SH-SY5Y (cell line): ENCODE results near the gene GABRG3.

Experiments used
- GATA2 ChIP-seq: IDR thresholded peaks from 2 replicates; pipeline ENCODE4 v1.6.1; 2011; ENCODE audit warnings: mild to moderate bottlenecking, low read depth, low read length
- GATA3 ChIP-seq: IDR thresholded peaks from 2 replicates; pipeline ENCODE4 v1.6.1; 2011; ENCODE audit warnings: low read depth, mild to moderate bottlenecking, low read length, moderate library complexity

The GABRG3 gene

DNA sequence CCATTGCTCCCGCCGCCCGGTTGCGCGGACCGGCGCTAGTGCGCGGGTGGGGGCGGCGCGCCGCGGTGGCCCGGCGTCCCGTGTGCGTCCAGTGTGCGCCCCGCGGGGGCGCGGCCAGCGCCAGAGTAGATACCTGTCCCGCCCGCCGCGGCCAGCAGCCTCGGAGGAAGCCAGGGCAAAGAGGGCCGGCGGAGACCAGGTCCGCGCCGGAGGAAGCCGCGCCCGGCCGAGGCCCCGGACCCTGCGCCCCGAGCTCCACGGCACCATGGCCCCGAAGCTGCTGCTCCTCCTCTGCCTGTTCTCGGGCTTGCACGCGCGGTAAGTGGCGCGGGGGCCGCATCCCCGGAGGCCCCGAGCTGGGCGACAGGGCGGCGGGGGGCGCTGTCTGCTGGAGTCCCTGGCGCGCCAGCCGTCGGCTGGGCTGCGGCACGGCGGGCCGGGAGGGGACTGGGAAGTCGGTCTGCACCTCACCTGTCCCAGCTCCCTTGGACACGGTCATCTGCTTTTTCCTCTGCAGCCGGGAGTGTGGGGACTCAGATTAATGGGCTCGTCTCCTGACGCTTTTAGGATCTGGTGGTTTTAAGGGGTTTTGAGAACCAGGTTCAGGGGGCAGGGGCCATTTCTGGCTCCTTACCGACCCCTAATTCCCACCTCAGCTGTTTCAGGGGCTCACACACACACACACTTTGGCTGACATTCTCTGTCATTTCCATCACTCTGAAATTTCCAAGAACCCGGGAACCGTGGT lies 464 bp downstream of the GABRG3 start:
- TF ChIP-seq GATA3 = no peak
- no peak for TF ChIP-seq GATA2

DNA sequence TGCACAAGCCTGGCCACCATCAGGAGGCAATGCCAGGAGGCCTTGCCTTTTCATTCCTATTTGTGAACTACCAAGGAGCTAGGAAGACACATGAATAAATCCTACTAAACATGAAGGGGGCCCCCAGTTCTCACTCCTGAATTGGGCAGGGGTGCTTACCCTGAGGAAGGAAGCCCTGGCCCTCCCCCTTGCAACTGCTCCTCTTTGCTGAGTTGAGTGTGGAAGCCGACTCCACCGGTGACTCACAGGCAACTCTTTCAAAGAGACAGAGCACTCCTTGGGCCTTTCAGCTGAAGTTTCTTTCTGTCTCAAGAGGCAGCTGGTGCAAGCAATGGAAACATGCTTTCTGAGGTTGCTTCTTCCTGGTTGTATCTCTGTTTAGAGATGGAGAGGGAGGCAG lies 1.7 kb downstream of the GABRG3 start:
- TF ChIP-seq GATA2 (no peak), GATA3 (no peak)

DNA sequence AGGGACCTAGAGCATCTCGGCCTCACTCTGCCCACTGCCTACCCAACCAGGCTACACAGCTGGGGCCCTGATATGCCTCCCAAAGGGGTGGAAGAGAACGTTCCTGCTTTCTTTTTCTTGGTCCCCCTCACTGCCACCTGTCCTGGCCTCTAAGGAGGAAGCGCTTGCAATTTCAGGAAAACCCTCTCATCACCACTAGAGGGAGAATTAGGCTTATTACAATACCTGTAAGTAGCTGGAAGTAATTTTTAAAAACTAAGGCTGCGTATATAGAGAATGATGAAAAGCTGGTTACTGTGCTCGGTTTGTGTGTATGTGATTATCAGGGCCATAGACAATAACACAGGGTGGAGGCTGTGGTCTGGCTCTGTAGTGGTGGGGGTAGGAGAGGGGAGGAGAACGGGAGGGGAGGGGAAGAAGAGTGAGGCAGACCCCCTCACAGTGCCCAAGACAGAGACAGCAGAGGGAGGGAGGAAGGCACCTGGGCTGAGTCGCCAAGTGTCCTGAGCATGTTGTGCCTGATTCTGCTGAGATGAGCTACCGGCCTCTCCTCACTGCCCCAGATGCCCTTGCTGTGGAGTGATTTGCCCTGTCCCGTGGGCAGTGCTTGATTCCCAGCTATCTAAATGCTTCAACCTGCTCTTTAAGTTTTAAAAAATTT lies 3.3 kb downstream of the GABRG3 start:
- TF ChIP-seq GATA2 = no peak

DNA sequence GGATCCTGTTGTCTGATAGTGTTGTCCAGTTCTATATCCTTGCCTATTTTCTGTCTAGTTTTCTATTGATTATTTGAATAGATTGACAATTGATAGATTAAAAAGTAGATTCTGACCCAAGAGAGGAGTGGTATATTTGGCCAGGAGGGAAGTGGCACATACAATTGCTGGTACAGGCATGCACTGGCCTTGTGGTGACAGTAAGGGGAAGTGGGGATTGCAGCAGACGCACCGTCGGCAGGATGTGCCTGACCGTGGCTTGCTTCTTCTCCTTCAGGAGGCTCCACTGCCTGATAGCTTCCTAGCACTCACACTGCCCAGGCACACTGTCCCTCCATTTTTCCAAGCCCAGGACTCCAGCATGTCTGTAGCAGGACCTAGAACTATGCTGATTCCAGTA lies 10.5 kb downstream of the GABRG3 start:
- TF ChIP-seq GATA3 = no peak
- TF ChIP-seq GATA2 = no peak

DNA sequence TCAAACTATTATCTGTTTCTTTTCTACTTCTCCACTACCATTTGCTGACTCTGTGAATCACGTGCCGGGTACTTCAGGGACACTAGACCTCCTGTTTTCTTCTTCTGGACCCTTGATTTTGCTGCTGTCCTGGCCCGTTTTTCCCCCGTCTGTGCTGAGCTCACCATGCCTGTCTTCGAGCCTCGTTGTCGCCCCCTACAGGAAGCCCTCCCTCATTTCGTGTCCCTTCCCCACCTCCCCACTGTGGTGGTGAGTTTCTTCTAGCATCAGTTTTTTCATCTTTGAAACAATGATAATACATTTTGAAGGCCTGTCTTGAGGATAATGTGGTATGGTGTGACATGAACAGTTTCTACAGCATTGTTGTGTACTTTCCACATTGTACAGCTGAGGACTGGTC lies 12.8 kb downstream of the GABRG3 start:
- TF ChIP-seq GATA3 = no peak
- TF ChIP-seq GATA2 = no peak

DNA sequence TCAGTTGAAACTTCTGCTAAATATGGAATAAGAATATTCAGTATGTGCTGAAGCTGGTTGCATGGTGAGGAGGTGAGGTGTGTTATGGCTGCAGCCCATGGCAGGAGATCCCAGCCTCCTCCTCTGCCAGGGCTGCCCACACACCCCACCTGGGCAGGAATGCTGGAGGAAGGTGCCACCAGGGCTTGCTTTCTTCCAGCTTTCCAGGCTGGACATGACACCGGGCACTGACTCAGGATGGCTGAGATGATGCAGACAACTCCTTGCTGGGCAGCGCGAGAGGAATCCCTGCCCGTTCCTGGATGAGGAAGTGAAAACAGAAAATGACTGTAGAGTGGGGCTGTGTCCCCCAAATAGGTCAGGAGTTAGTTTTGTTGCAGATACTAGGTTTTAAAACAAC lies 14.1 kb downstream of the GABRG3 start:
- no peak for TF ChIP-seq GATA2
- TF ChIP-seq GATA3 = no peak

DNA sequence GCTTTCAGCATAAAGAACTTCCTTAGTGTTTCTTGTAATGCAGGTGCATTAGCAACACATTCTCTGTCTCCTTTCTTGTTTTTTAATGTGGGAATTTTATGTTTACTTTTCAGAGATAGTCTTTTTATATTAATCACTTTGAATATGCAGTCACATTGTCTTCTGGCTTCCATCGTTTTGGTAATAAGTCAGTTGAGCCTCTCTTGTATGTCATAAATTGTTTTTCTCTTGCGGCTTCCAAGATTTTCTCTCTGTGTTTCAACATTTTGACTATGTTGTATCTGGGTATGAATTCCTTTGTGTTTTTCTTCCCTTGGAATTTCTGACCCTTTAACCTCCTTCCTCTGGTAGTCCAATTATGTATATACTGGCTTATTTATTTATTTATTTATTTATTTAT lies 25.3 kb downstream of the GABRG3 start:
- TF ChIP-seq GATA2 (no peak), GATA3 (no peak)

DNA sequence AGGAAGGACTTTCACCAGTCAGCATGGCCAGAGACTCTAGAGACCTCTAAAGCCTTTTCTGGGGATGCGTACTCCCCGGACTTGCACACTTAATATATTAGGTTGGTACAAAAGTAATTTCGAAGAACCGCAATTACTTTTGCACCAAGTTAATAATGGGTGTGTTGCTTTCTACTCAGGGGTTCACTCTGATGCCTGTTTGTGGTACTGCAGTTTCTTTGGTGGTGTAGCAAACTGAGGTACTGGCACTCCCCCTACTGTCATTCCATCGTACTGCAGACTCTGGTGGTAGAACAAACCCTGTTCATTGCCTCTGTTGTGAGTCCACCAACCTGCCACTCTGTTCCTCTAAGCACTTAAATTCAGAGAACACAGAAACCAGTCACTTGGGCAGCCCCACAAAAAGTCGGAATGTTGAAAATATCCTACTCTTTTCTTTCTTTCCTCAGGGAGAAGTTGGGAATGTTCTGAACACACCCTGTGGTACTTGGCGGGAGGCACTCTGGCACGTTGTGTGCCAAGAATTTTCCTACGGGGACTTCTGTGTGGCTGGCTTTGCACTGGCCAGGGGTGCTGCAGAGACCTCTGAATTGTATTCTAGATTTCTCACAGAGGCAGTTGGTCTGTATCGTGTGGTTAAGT lies 46.3 kb downstream of the GABRG3 start:
- TF ChIP-seq GATA2 (no peak), GATA3 (no peak)

DNA sequence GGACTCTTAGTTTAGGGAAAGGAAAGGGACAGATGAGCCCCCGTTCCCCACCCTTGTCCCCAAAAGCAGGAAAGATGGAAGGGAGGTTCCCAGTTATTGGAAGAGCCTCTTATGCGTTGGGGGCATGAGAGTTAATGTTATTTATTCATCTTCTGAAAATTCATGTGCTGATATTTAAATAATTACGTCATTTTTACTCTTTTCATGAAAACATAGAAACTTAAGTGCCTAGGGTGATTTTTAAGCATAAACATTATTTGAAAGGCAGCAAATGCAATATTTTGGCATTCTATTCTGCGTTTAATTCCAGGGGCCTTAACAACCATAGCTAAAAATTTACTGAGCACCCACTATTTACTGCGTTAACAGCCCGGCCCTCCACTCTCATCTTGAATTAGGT lies 48.7 kb downstream of the GABRG3 start:
- TF ChIP-seq GATA2 (no peak), GATA3 (no peak)

DNA sequence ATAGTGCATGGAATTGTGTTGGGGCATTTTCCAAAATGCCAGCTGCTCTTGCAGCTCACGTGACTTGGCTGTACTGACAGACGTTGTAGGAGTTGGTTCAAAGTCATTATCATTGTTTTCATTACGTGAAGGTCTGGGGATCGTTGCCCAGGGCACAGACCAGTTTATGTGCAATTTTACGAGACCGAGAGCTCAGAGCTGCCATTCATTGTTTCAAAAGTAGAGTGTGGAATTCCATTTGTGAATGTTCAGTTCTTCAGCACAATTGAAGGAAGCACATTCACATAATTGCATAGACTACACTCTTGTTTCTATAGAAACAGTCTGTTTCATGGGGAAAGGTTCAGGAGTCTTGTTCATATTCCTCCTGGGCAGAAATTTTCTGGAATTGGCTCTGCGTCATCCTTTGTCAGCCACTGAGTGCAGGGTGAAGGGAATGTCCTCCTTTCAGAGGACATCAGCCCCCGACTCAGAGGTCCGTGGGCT lies 54.5 kb downstream of the GABRG3 start:
- no peak for TF ChIP-seq GATA3
- no peak for TF ChIP-seq GATA2

DNA sequence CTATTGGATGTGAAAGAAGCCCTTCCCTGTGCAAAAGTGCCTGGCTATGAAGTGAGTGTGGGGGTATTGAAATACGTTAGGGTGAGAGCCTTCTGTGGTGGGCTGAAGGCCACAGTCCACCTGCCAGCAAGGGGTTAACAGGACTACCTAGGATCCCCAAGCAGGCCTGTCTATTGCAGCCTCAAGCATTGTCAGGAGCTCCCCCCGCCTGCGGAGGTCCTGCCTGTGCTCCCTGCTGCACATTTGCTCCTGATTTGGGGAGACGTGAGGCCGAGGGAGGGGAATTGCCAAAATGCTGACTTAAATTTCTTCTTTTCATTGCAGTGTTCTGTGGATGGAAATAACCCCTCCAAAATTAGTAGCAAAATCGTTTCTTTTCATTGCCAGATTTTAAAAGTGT lies 56.2 kb downstream of the GABRG3 start:
- no peak for TF ChIP-seq GATA2

DNA sequence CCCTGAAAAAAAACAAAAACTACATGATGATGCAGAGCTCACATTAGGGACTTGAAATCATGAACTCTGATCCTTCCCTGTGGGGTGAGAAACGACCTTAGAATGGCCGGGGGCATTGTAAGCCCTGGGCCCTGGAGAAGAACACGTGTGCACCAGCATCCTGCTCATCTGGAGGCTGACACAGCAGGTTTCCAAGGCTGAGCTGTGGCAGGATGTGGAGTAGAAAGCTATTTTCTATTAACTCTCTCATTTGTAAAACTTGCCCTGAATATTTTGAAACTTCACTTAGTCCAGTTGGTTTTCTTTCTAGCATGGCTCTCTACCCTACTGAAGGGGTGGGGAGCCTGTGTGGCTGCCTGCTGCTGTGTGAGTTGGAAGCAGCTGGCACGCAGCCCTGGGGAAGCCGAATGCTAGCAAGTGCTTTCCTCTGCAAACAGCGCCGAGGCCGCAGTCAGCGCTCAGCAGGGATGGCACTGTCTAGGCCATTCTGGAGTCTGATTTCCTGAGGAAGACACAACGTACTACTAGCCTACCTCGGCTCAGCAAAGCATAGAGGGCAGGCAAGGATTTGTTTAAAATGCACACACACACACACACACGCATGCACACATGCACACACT lies 58.0 kb downstream of the GABRG3 start:
- TF ChIP-seq GATA2 = no peak
- TF ChIP-seq GATA3 = no peak

DNA sequence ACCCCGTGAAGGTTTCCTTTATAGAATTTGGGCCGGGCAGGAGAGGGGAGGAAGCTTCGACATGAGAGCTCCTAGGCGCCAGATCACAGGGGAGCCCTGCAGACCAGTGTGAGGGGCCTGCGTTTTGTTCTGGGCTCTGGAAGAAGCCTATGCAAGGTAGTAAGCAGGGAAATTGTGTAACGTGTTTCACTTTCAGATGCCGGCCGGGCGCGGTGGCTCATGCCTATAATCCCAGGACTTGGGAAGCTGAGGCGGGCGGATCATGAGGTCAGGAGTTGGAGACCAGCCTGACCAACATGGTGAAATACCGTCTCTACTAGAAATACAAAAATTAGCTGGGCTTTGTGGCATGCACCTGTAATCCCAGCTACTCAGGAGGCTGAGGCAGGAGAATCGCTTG lies 65.2 kb downstream of the GABRG3 start:
- TF ChIP-seq GATA2 (no peak), GATA3 (no peak)

DNA sequence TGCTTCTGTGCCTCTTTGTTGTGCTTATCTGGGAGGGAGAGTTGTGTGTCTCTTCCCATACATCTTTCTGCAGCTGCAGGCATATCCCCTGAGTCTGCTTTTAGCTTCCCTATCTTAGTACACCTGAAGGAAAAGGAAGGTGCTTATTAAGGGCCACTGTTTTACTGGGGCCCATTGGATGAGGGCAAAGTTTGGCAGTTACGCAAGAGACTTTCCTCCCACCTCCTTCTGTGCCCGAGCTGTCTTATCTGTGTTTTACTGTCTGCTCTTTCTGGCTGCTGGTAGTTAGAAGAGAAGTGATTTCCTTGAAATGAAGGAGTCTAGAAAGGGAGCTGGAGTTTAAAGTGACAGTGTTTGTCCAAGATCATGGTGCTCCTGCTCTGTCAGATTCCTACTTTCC lies 66.5 kb downstream of the GABRG3 start:
- TF ChIP-seq GATA3 = no peak
- TF ChIP-seq GATA2 = no peak

DNA sequence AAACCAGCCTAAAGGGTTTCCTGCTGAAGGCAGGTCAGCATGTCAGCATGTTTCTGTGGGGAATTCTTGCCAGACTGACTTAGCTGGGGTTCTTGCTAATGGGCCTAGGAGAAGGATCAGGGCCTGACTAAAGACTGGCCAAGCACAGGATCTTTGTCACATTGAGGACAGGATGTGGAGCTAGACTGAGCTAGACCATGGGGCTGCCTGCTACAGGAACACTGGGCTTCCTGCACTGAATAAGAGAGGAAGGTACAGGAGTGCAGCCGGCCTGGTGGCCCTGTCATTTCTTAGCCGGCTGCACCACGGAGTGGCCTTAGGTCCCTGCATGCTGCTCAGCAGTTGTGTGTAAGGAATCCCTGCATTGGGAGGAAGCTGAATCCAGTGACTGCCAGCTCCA lies 68.2 kb downstream of the GABRG3 start:
- TF ChIP-seq GATA2 (no peak), GATA3 (no peak)

DNA sequence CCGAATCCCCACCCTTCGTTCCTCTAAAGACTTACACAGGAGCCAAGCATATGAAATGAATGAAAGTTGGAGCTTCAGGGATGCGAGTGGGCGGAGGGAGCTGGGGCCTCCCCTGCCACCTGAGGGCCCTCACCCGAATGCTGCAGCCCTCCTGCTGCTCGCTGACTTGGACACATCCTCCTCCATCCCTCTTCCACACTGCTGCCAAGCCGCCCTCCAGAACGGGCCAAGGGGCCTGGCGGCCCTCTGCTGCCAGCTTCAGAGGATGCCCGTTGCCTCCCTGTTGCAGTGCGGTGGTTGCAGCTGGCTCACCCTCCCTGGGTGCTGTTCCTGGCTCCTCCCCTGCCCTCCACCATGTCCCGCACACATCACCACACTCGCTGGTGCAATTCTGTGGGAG lies 71.2 kb downstream of the GABRG3 start:
- no peak for TF ChIP-seq GATA2
- TF ChIP-seq GATA3 = no peak

DNA sequence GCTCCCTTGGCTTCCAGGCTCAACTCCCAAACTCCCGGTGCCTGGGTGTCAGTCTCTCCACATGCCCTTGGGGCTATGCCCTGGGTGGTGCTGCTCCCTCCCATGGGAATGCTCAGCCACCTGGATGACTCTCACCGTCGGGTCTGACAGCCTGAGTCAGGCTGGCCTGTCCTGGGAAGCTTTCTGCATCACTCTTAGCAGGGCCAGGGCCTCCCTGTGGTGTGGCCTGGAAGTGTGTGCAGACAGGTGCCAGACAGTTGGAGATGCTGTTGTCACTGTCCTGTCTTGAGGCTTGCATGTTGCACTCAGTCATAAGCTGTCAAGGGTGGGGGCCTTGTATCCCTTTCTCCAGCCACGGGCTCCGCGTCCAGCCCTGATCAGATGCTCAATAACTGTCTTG lies 71.7 kb downstream of the GABRG3 start:
- TF ChIP-seq GATA2 (no peak), GATA3 (no peak)
